Transverse colon (tissue), 4 donors: ENCODE measurements around the gene SLC29A4. TPM values are rescaled to one million over a fixed set of nuclear protein-coding genes. Genes with fewer than 3 reads are reported as not detected.
"Not testable (repeated sequence)": the region's sequence is repeated elsewhere in the genome, so short reads cannot be mapped to it uniquely, and the experiment has no call there.

Experiments
- DNase-seq: peaks from one replicate; pipeline ENCODE4 v3.0.0-alpha.2; 2019
- H3K27ac ChIP-seq, 4 donors: fragments of 200-600 bp; sonication (generic); 2 replicates each; pipeline ENCODE4 v1.5.1; 2016 to 2018; ENCODE audit warnings: inconsistent platforms in 4 of 4
- H3K27me3 ChIP-seq: fragments of 200-600 bp; sonication (generic); 2 replicates; pipeline ENCODE4 v1.5.1; 2017; ENCODE audit warnings: inconsistent platforms
- H3K36me3 ChIP-seq, 4 donors: fragments of 200-600 bp; sonication (generic); 2 replicates each; pipeline ENCODE4 v1.5.1; 2017 to 2019; ENCODE audit warnings: inconsistent platforms in 4 of 4
- H3K4me1 ChIP-seq, 4 donors: fragments of 200-600 bp; sonication (generic); 2 replicates each; pipeline ENCODE4 v1.5.1; 2017 to 2020; ENCODE audit warnings: inconsistent platforms in 4 of 4
- H3K4me3 ChIP-seq, 4 donors: fragments of 200-600 bp; sonication (generic); 1 replicate in 1 of 4; 2 replicates in 3 of 4; pipeline versions ENCODE4 v1.5.1 to v1.6.1; 2017 to 2019; ENCODE audit warnings: inconsistent platforms in 4 of 4
- H3K9me3 ChIP-seq, 2 donors: fragments of 200-600 bp; sonication (generic); 2 replicates each; pipeline ENCODE4 v1.5.1; 2017 to 2019; ENCODE audit warnings: inconsistent platforms in 2 of 2
- EP300 ChIP-seq: sonication (generic); formaldehyde crosslinking; IDR thresholded peaks from one replicate; pipeline ENCODE4 v1.6.1; 2017; ENCODE audit warnings: antibody characterized with exemption, low read depth
- POLR2A ChIP-seq: fragments of 450-650 bp; IDR thresholded peaks from one replicate; pipeline ENCODE4 v1.6.1; 2016; ENCODE audit warnings: antibody characterized with exemption, mild to moderate bottlenecking, moderate library complexity
- POLR2AphosphoS5 ChIP-seq, 3 donors: sonication (generic); formaldehyde crosslinking; IDR thresholded peaks; one replicate each; pipeline ENCODE4 v1.6.1; 2016; ENCODE audit warnings: antibody characterized with exemption in 3 of 3
- WGBS, 2 donors: methylation state at CpG; one replicate each; pipeline ENCODE4 v1.1.5; 2018; ENCODE audit warnings: low coverage in 1 of 2; 5-methylcytosine and 5-hydroxymethylcytosine counted together
- in situ Hi-C, 4 donors: fragments of 200-750 bp; cut with MboI; loops; one replicate each; pipeline versions ENCODE4 v1.15.0 to v1.15.1; 2017; ENCODE audit warnings: low sequenced_read_pairs in 3 of 4, low pct_ligation_motif_present in 1 of 4, low pct_unique_long_range_greater_than_20kb in 1 of 4
- intact Hi-C: fragments of 100-400 bp; cut with DNase I; formaldehyde crosslinking; loops from one replicate; pipeline ENCODE4 v1.15.1; 2023; ENCODE audit warnings: low total_unique reads
- total RNA-seq, 4 donors: library from RNA; depleted of rRNA; stranded (reverse); fragments of >200 nt; gene quantifications; one replicate each; pipeline ENCODE4 v1.1.0, GENCODE V29; 2016
- TF ChIP-seq, protein P1 (sequence below), 5 experiments: fragments of 200-600 bp in 3 of 5; fragments of 450-650 bp in 2 of 5; sonication (generic) in 3 of 5; IDR thresholded peaks; 1 replicate in 2 of 5; 2 replicates in 3 of 5; pipeline ENCODE4 v1.5.1; 2016 to 2017; ENCODE audit warnings: antibody characterized with exemption in 5 of 5, inconsistent platforms in 3 of 5, mild to moderate bottlenecking in 2 of 5, moderate library complexity in 1 of 5

SLC29A4 gene
- total RNA-seq, 4 donors from 2014 or later, result 0.60 to 36.3 (median 2.6) TPM

DNA sequence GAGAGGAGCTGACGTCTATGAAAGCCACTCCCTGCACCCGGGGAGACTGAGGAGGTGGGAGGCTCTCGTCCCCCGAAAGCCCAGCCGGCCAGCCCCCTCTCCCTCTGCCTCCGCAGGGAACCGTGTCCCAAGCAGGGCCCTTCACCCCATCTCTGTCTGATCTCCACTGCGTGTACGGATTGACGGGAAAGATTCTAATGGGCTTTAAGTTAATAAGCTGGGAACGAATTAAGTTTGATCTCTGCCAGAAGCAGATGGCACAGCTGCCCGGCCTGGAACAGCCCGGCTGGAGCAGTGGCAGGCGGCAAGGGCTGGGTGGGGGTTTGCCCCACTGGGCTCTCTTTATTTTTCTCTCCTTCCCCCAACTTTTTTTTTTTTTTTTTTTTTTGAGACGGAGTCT, 6.1 kb upstream of the SLC29A4 start:
- Histone ChIP-seq H3K9me3 (no peaks in the 10 kb centered on the region), H3K36me3 (no peaks in the 10 kb centered on the region), H3K27ac (no peak overlapping the region), H3K27me3 (no peaks in the 10 kb centered on the region), H3K4me3 (no peak overlapping the region), H3K4me1 (peaks cover 0 to 18% (median 6%) of the 10 kb centered on the region in 4 donors)
- in situ Hi-C loops, result no loop called here
- no peak for DNase-seq
- intact Hi-C loops, result no loop called here
- WGBS, 2 donors, result 85% methylated on average over 15 of the region's 15 CpGs; no CpG with 5 or more reads in 1 of the 2 donors
- TF ChIP-seq, protein P1, sequence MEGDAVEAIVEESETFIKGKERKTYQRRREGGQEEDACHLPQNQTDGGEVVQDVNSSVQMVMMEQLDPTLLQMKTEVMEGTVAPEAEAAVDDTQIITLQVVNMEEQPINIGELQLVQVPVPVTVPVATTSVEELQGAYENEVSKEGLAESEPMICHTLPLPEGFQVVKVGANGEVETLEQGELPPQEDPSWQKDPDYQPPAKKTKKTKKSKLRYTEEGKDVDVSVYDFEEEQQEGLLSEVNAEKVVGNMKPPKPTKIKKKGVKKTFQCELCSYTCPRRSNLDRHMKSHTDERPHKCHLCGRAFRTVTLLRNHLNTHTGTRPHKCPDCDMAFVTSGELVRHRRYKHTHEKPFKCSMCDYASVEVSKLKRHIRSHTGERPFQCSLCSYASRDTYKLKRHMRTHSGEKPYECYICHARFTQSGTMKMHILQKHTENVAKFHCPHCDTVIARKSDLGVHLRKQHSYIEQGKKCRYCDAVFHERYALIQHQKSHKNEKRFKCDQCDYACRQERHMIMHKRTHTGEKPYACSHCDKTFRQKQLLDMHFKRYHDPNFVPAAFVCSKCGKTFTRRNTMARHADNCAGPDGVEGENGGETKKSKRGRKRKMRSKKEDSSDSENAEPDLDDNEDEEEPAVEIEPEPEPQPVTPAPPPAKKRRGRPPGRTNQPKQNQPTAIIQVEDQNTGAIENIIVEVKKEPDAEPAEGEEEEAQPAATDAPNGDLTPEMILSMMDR (IDR thresholded peaks at IDR 0.05), result no peak
- TF ChIP-seq POLR2A, result no peak

DNA sequence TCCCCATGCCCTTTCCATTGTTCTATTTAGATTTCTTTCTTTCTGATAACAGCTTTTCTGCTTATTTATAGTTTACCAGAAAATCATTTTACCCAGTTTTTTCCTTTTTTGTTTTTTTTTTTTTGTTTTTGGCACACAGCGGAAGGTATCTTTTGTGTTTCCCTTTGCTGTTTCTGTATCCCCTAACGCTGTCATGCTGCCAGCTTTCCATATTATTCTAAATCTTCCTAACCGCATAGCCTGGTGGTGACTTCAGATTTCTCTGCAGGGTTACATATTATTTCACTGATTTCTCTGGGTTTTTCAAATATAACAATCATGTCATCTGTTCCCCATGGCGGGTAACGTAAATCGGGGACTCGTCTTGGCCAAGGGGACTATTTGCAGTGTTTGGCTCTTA, 4.0 kb upstream of the SLC29A4 start:
- DNase-seq, result no peak
- Histone ChIP-seq H3K27ac (no peak overlapping the region), H3K4me1 (peaks cover 0 to 20% (median 13%) of the 10 kb centered on the region in 4 donors), H3K27me3 (peaks cover 5% of the 10 kb centered on the region), H3K4me3 (no peak overlapping the region), H3K36me3 (no peaks in the 10 kb centered on the region), H3K9me3 (no peaks in the 10 kb centered on the region)
- TF ChIP-seq POLR2AphosphoS5 (IDR thresholded peaks at IDR 0.05) (no peak), EP300 (no peak), POLR2A (no peak)
- TF ChIP-seq, protein P1 (IDR thresholded peaks at IDR 0.05), result no peak
- 67 to 76% methylated on average over 7 of the region's 7 CpGs for WGBS, 2 donors
- intact Hi-C loops (no loop called here), in situ Hi-C loops (no loop called here)

DNA sequence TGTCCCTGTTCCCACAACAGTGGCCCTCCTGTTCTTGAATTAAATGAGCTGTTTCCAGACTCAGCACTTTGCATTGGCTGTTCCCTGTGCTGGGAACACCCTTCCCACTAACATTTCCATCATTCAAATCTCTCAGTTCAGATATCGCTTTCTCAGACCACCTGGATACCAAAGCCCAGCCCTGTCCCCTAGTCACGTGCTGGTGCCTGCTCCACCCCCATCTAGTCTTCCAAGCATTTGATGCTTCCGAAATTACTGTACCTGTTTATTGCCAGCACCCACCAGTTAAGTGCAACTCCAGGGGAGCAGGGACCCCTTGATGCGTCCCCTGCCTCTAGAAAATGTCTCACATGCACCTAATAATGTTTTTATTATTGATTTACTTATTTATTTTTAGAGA, 3.0 kb upstream of the SLC29A4 start:
- intact Hi-C loops, result no loop called here
- H3K36me3 ChIP-seq, result no peaks in the 10 kb centered on the region
- H3K4me1 ChIP-seq, result peaks cover 0 to 18% (median 17%) of the 10 kb centered on the region in 4 donors
- H3K27ac ChIP-seq, result no peak overlapping the region
- 83% methylated on average over 3 to 4 of the region's 4 CpGs for WGBS, 2 donors
- TF ChIP-seq EP300 (no peak), POLR2A (no peak), POLR2AphosphoS5 (IDR thresholded peaks at IDR 0.05) (no peak)
- TF ChIP-seq, protein P1 (IDR thresholded peaks at IDR 0.05), result no peak
- DNase-seq, result no peak
- H3K27me3 ChIP-seq, result peaks cover 15% of the 10 kb centered on the region
- no peak overlapping the region for H3K4me3 ChIP-seq
- H3K9me3 ChIP-seq, result no peaks in the 10 kb centered on the region
- in situ Hi-C loops, result no loop called here

DNA sequence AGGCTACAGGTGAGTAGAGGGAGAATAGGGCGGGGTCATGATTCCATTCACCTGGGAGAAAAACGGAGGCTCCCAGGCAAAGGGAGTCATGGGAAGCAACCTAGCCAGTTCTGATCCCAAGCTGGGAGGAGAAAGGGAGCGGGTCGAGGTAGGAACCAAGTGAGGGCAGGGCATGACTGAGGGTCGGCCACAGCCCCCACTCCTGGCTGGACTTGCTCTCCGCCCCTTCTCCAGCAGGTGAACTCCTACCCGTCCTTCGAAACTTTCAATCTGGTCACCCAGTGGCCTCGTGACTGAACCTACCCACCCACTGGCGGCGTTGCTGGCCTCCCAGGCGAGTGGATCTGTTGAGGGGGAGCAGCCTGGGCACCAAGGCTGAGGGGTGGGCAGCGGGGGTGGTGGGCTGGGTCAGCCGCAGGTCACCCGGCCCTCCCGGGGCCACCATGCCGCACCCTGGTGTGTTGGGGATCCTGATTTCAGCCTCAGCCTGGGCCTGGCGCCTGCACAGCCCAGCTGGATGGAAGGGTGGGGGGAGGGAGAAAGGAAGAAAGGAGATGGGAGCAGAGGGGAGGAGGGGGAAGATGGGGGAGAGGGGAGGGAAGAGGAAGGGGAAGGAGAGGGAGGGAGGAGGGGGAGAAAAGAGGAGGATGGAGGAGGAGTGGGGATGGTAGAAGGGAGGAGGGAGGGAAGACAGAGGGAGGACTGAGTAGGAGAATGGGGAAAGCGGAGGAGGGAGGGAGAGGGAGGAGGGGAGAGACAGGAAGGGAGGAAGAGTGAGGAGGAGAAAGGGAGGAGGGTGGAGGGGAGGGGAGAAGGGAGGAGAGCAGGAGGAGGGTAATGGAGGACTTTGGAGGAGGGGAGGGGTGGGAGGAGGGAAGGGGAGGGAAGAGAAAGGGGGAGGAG, 894 bp upstream of the SLC29A4 start:
- H3K36me3 ChIP-seq, H3K4me3 ChIP-seq, H3K27ac ChIP-seq, intact Hi-C loops, DNase-seq, in situ Hi-C loops, H3K9me3 ChIP-seq: not testable (repeated sequence)
- peaks cover 0 to 18% (median 15%) of the 10 kb centered on the region in 4 donors for H3K4me1 ChIP-seq
- WGBS, 2 donors, result 33 to 69% methylated on average over 3 to 10 of the region's 19 CpGs
- H3K27me3 ChIP-seq, result peaks cover 15% of the 10 kb centered on the region
